ENCODE results near the gene FOXP1. TPM values are rescaled to one million over a fixed set of nuclear protein-coding genes. Genes with fewer than 3 reads are reported as not detected.

FOXP1 gene
- total RNA-seq, 4 donors from 2014 or later, result 49.8 to 157 (median 71.9) TPM

DNA sequence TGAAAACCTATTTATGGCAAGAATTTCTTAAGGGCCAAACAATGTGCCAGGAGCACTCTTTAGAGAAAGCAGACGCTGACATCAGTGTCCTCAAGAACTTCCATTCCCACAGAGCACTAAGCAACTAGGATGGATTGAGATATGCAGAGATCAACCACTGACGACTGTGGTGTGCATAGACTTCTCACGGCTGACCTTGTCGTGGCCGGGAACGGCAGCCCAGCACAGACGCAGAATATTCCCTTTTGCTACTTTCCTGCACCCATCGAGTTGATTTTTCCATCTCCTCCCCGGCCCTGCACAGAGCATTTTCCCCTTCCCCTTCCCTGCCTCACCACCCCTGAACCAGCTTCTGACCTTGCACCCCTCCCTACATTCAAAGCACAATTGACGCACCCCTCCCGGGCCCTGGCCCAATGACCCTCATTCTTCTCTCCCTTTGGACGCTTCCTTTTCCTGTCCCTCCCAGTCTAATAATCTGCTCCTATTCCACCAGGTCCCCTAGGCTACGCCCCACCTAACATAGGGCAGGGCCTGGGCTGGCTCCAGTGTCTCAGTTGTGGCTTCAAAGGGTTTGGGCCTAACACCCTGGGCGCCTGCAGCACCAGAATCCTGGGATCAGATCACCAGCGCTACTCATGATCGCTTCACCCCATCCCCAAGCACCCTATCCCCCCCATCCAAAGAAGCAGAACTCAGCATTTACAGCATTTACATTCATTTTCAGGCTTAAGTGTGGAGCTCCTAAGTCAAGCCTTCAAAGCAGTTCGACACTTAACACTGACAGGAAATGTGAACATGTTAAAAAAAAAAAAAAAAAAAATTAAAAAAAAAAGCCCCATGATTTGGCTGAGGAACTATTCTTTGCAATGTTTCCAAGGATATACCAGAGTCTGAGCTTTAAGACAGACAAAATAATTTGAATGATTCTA lies 151.2 kb downstream of the FOXP1 start:
- H3K9me3 ChIP-seq, result no peaks in the 10 kb centered on the region
- WGBS, result 62% methylated on average over 17 of the region's 17 CpGs
- no peaks in the 10 kb centered on the region for H3K27me3 ChIP-seq
- peaks cover 29% of the 10 kb centered on the region for H3K4me1 ChIP-seq
- no peaks in the 10 kb centered on the region for H3K36me3 ChIP-seq
- H3K27ac ChIP-seq, result no peak overlapping the region
- TF ChIP-seq EP300 (IDR thresholded peaks at IDR 0.05) (no peak), POLR2AphosphoS5 (IDR thresholded peaks at IDR 0.05) (no peak), POLR2A (IDR thresholded peaks at IDR 0.05) (no peak)
- TF ChIP-seq, protein P1, sequence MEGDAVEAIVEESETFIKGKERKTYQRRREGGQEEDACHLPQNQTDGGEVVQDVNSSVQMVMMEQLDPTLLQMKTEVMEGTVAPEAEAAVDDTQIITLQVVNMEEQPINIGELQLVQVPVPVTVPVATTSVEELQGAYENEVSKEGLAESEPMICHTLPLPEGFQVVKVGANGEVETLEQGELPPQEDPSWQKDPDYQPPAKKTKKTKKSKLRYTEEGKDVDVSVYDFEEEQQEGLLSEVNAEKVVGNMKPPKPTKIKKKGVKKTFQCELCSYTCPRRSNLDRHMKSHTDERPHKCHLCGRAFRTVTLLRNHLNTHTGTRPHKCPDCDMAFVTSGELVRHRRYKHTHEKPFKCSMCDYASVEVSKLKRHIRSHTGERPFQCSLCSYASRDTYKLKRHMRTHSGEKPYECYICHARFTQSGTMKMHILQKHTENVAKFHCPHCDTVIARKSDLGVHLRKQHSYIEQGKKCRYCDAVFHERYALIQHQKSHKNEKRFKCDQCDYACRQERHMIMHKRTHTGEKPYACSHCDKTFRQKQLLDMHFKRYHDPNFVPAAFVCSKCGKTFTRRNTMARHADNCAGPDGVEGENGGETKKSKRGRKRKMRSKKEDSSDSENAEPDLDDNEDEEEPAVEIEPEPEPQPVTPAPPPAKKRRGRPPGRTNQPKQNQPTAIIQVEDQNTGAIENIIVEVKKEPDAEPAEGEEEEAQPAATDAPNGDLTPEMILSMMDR (IDR thresholded peaks at IDR 0.05), result no peak
- no peak overlapping the region for H3K4me3 ChIP-seq
- DNase-seq (ENCODE audit: low spot score in 2 of 2), result no peak

DNA sequence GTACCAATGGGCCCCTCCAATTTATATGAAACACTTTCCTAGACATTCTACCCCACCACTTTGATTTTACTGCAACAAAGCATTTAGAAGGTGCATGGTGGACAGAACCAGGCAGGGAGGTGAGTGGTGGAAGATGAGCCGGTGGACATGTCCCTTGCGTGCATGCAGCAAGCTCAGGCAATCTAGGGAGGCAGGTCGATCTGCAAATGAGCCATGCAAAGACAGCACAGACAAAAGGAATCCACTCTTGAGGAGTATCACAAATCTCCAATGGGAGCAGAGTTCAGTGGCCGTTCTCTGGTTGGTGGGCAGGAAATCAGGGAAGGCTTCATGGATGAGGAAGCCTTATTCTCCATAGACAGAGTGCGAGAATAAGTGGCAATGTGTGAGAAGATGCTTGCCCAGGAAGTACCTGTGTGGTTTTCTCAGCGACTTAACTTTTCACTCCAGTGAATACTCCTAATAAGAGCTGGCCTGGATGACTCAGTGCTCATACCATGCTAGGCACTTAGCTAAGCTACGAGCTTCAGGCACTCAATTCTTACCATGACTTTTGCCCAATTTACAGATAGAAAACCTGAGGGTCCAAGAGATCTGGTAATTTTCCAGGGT lies 152.5 kb downstream of the FOXP1 start:
- H3K27ac ChIP-seq, result no peak overlapping the region
- no peaks in the 10 kb centered on the region for H3K36me3 ChIP-seq
- 94% methylated on average over 7 of the region's 7 CpGs for WGBS
- no peaks in the 10 kb centered on the region for H3K27me3 ChIP-seq
- peaks cover 29% of the 10 kb centered on the region for H3K4me1 ChIP-seq
- DNase-seq (ENCODE audit: low spot score in 2 of 2), result no peak
- H3K9me3 ChIP-seq, result no peaks in the 10 kb centered on the region
- TF ChIP-seq, protein P1 (IDR thresholded peaks at IDR 0.05), result no peak
- TF ChIP-seq POLR2A (IDR thresholded peaks at IDR 0.05), result no peak
- TF ChIP-seq EP300 (IDR thresholded peaks at IDR 0.05), result no peak
- TF ChIP-seq POLR2AphosphoS5 (IDR thresholded peaks at IDR 0.05), result no peak
- no peak overlapping the region for H3K4me3 ChIP-seq

DNA sequence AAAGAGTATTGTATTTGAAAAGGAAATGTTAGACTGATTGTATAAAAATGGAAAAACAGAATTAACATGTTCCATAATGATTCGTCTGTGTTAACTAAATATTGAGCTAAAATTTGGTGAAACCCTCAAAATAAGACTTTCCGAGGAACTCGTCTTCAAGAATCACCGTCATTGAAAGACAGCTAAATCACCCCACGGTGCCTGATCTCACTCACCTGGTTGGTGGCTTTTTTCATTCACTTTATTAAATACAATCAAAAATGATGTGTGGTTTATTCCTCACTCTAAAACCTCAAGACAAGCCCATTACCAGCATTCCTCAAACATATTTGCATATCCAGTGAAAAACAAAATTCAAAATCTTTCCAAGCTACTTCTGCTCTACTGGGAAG lies 153.9 kb downstream of the FOXP1 start:
- Histone ChIP-seq H3K27ac (no peak overlapping the region), H3K9me3 (no peaks in the 10 kb centered on the region), H3K36me3 (no peaks in the 10 kb centered on the region), H3K4me3 (no peak overlapping the region), H3K4me1 (peaks cover 29% of the 10 kb centered on the region), H3K27me3 (no peaks in the 10 kb centered on the region)
- WGBS, result 71% methylated on average over 5 of the region's 5 CpGs
- TF ChIP-seq POLR2A (IDR thresholded peaks at IDR 0.05) (no peak), POLR2AphosphoS5 (IDR thresholded peaks at IDR 0.05) (no peak), EP300 (IDR thresholded peaks at IDR 0.05) (no peak)
- TF ChIP-seq, protein P1 (IDR thresholded peaks at IDR 0.05), result no peak
- no peak for DNase-seq (ENCODE audit: low spot score in 2 of 2)

DNA sequence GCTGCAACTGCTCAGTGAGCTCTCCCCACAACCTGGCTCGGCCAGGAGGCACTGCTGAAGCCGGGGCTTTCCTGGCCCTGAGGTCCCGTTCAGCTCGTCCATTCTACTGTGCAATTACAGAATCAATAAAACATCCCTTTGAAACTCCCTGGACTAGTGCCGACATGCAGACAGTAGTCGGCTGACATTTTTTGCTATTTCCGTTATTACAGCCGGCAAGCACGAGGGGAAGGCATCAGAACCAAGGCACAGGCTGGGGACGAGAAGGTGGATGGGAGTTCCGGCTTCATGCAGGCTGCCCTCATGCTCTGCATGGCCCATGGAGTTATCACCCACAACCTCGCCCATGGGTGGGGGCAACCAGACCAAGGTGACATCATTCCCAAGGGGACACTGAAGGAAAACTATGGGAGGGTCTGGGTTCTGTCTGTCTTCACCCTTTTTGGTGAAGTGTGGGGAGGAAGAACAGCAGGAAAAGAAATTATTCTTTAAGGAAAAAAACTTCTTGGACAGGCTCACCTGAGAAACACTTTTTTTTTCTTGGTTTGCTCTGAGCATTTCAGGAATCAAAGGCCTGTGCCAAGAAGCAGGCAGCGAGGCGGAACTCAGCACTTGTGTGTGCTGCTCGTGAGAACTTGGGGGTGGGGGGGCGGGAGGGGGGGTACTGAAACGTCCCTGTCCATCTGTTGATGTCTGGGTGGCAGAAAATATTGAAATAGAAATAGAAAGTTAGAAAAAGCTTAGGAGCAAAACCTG lies 154.5 kb downstream of the FOXP1 start:
- peaks cover 27% of the 10 kb centered on the region for H3K4me1 ChIP-seq
- peak overlapping the region; percentile 61 for H3K27ac ChIP-seq
- H3K36me3 ChIP-seq, result no peaks in the 10 kb centered on the region
- H3K4me3 ChIP-seq, result peak overlapping the region; percentile 21
- no peak for TF ChIP-seq EP300 (IDR thresholded peaks at IDR 0.05)
- TF ChIP-seq, protein P1 (IDR thresholded peaks at IDR 0.05), result no peak
- no peak for TF ChIP-seq POLR2A (IDR thresholded peaks at IDR 0.05)
- no peaks in the 10 kb centered on the region for H3K27me3 ChIP-seq
- WGBS, result 8% methylated on average over 17 of the region's 17 CpGs
- no peaks in the 10 kb centered on the region for H3K9me3 ChIP-seq
- no peak for DNase-seq (ENCODE audit: low spot score in 2 of 2)
